Neural progenitor cell (in vitro differentiated cells): ENCODE measurements around the gene GGTA1. TPM values are rescaled to one million over a fixed set of nuclear protein-coding genes. Genes with fewer than 3 reads are reported as not detected.
A peak's percentile ranks its signal among the peaks of the same experiment; 100 is the strongest.

Experiments used
- DNase-seq: peaks from one replicate; pipeline ENCODE4 v3.0.0-alpha.2; 2016; ENCODE audit warnings: low spot score
- H2AFZ ChIP-seq: fragments of 200-600 bp; sonication (generic); replicated peaks from 2 replicates; pipeline ENCODE4 v1.6.1; 2016; ENCODE audit warnings: antibody characterized with exemption
- H3F3A ChIP-seq: fragments of 200-600 bp; sonication (generic); 2 replicates; pipeline ENCODE4 v1.6.1; 2016; ENCODE audit warnings: antibody characterized with exemption, low read depth
- H3K27ac ChIP-seq: fragments of 200-600 bp; sonication (generic); 2 replicates; pipeline ENCODE4 v1.5.1; 2016; ENCODE audit warnings: mild to moderate bottlenecking
- H3K27me3 ChIP-seq: fragments of 200-600 bp; sonication (generic); 2 replicates; pipeline ENCODE4 v1.6.1; 2016; ENCODE audit warnings: mild to moderate bottlenecking, moderate library complexity
- H3K36me3 ChIP-seq: fragments of 200-600 bp; sonication (generic); 2 replicates; pipeline ENCODE4 v1.5.1; 2016
- H3K4me1 ChIP-seq: fragments of 200-600 bp; sonication (generic); 2 replicates; pipeline ENCODE4 v1.6.1; 2016; ENCODE audit warnings: mixed run types
- H3K4me2 ChIP-seq: fragments of 200-600 bp; sonication (generic); 2 replicates; pipeline ENCODE4 v1.6.1; 2016
- H3K4me3 ChIP-seq: fragments of 200-600 bp; sonication (generic); 2 replicates; pipeline ENCODE4 v1.5.1; 2016
- H3K79me2 ChIP-seq: fragments of 200-600 bp; sonication (generic); 2 replicates; pipeline ENCODE4 v1.6.1; 2016; ENCODE audit warnings: low read depth
- H3K9ac ChIP-seq: fragments of 200-600 bp; sonication (generic); 2 replicates; pipeline ENCODE4 v1.6.1; 2016
- H3K9me3 ChIP-seq: fragments of 200-600 bp; sonication (generic); 2 replicates; pipeline ENCODE4 v1.5.1; 2016; ENCODE audit warnings: low read depth
- H4K20me1 ChIP-seq: fragments of 200-600 bp; sonication (generic); 2 replicates; pipeline ENCODE4 v1.6.1; 2016; ENCODE audit warnings: low read depth
- H3K27ac Mint-ChIP-seq: 3 replicates; pipeline ENCODE4 v1.8.0; 2021; ENCODE audit warnings: mixed read lengths
- H3K27me3 Mint-ChIP-seq: 2 replicates; pipeline ENCODE4 v1.8.0; 2022; ENCODE audit warnings: low read depth, mild to moderate bottlenecking, inconsistent platforms, moderate library complexity, mixed read lengths; ENCODE audit not compliant: insufficient read depth
- H3K36me3 Mint-ChIP-seq: 3 replicates; pipeline ENCODE4 v1.8.0; 2021; ENCODE audit warnings: mixed read lengths
- H3K4me1 Mint-ChIP-seq: 3 replicates; pipeline ENCODE4 v1.8.0; 2021; ENCODE audit warnings: mixed read lengths
- H3K4me3 Mint-ChIP-seq: 3 replicates; pipeline ENCODE4 v1.8.0; 2021; ENCODE audit warnings: mild to moderate bottlenecking, moderate library complexity, mixed read lengths
- H3K9me3 Mint-ChIP-seq: 3 replicates; pipeline ENCODE4 v1.8.0; 2020; ENCODE audit warnings: mixed read lengths
- EZH2 ChIP-seq: fragments of 200-600 bp; sonication (generic); IDR thresholded peaks from 2 replicates; pipeline ENCODE4 v1.6.1; 2017; ENCODE audit warnings: antibody characterized with exemption, mild to moderate bottlenecking, moderate library complexity
- EZH2phosphoT487 ChIP-seq: fragments of 200-600 bp; sonication (generic); IDR thresholded peaks from 2 replicates; pipeline ENCODE4 v1.6.1; 2017; ENCODE audit warnings: antibody characterized with exemption
- total RNA-seq: library from RNA; depleted of rRNA; stranded (reverse); fragments of >200 nt; gene quantifications from 2 replicates; pipeline ENCODE4 v1.2.3, GENCODE V29; 2015; ENCODE audit warnings: low replicate concordance
- TF ChIP-seq, protein P1 (sequence below): fragments of 200-600 bp; sonication (generic); IDR thresholded peaks from 2 replicates; pipeline ENCODE4 v1.5.1; 2017; ENCODE audit warnings: antibody characterized with exemption, mild to moderate bottlenecking

The GGTA1 gene
- total RNA-seq, 1 donor from 2014 or later: not detected

DNA sequence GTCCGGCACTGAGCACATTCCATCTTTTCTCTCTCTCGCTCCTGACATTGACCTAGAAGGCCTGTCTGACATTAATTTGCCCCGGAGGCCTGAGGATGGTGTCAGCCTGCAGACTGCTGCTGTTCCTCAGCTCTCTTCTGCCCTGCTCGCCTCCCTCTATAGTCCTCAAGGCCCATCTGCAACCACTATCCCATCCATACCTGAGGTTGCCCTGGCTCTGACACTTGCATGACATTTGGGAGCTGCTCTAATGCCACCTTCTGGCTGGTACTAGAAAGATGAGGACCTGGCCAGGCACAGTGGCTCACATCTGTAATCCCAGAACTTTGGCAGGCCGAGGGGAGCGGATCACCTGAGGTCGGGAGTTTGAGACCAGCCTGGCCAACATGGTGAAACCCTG, 38.6 kb upstream of the GGTA1 start:
- H3K27me3 ChIP-seq: no peaks in the 10 kb centered on the region
- no peaks in the 10 kb centered on the region for H3K79me2 ChIP-seq
- H3F3A ChIP-seq: no peaks in the 10 kb centered on the region
- no peaks in the 10 kb centered on the region for H3K9me3 ChIP-seq
- H2AFZ ChIP-seq: no peak overlapping the region
- no peak overlapping the region for H3K4me3 ChIP-seq
- Mint-ChIP-seq H3K36me3 (no peaks in the 10 kb centered on the region), H3K4me3 (no peak overlapping the region), H3K9me3 (no peaks in the 10 kb centered on the region), H3K4me1 (no peaks in the 10 kb centered on the region), H3K27me3 (peaks cover 13% of the 10 kb centered on the region), H3K27ac (peak overlapping the region; percentile 37)
- peak; percentile 31 for DNase-seq
- H3K4me2 ChIP-seq: no peak overlapping the region
- H4K20me1 ChIP-seq: no peaks in the 10 kb centered on the region
- H3K4me1 ChIP-seq: no peaks in the 10 kb centered on the region
- no peaks in the 10 kb centered on the region for H3K36me3 ChIP-seq
- H3K9ac ChIP-seq: no peak overlapping the region
- TF ChIP-seq EZH2 (no peak), EZH2phosphoT487 (no peak)
- TF ChIP-seq, protein P1, sequence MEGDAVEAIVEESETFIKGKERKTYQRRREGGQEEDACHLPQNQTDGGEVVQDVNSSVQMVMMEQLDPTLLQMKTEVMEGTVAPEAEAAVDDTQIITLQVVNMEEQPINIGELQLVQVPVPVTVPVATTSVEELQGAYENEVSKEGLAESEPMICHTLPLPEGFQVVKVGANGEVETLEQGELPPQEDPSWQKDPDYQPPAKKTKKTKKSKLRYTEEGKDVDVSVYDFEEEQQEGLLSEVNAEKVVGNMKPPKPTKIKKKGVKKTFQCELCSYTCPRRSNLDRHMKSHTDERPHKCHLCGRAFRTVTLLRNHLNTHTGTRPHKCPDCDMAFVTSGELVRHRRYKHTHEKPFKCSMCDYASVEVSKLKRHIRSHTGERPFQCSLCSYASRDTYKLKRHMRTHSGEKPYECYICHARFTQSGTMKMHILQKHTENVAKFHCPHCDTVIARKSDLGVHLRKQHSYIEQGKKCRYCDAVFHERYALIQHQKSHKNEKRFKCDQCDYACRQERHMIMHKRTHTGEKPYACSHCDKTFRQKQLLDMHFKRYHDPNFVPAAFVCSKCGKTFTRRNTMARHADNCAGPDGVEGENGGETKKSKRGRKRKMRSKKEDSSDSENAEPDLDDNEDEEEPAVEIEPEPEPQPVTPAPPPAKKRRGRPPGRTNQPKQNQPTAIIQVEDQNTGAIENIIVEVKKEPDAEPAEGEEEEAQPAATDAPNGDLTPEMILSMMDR: peak; percentile 26
- no peak overlapping the region for H3K27ac ChIP-seq

GRCh38 chr9:121537283-121537682, 37.6 kb upstream of the GGTA1 start:
- H3K4me3 ChIP-seq: no peak overlapping the region
- H3K27me3 ChIP-seq: no peaks in the 10 kb centered on the region
- H3K4me1 ChIP-seq: no peaks in the 10 kb centered on the region
- H3K36me3 ChIP-seq: no peaks in the 10 kb centered on the region
- TF ChIP-seq, protein P1: no peak
- TF ChIP-seq EZH2phosphoT487 (no peak), EZH2 (no peak)
- no peaks in the 10 kb centered on the region for H4K20me1 ChIP-seq
- H3K9me3 ChIP-seq: no peaks in the 10 kb centered on the region
- Mint-ChIP-seq H3K9me3 (no peaks in the 10 kb centered on the region), H3K4me1 (no peaks in the 10 kb centered on the region), H3K27me3 (peaks cover 13% of the 10 kb centered on the region), H3K27ac (no peak overlapping the region), H3K4me3 (no peak overlapping the region), H3K36me3 (no peaks in the 10 kb centered on the region)
- H2AFZ ChIP-seq: no peak overlapping the region
- no peaks in the 10 kb centered on the region for H3F3A ChIP-seq
- no peak overlapping the region for H3K27ac ChIP-seq
- no peak for DNase-seq
- H3K79me2 ChIP-seq: no peaks in the 10 kb centered on the region
- no peak overlapping the region for H3K9ac ChIP-seq
- H3K4me2 ChIP-seq: no peak overlapping the region

DNA sequence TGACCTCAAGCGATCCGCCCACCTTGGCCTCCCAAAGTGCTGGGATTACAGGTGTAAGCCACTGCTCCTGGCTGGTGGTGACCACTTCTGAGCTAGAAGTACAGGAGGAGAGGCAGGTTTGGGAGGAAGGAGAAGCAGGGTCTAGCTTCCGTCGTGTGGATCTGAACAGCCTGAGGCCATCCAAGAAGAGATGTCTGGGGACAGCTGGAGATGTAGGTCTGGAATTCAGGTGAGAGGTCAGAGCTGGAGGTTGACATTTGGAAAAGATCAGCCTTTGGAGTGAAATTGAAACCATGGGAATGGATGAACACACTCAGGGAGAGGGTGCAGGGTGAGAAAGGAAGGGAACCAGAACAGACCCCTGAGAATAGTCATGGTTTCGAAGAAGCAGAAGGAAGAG, 33.2 kb upstream of the GGTA1 start:
- Histone ChIP-seq H3K36me3 (no peaks in the 10 kb centered on the region), H2AFZ (no peak overlapping the region), H4K20me1 (no peaks in the 10 kb centered on the region), H3K4me3 (no peak overlapping the region), H3K27ac (no peak overlapping the region), H3F3A (no peaks in the 10 kb centered on the region), H3K79me2 (no peaks in the 10 kb centered on the region), H3K4me2 (no peak overlapping the region), H3K9ac (no peak overlapping the region), H3K4me1 (no peaks in the 10 kb centered on the region), H3K9me3 (no peaks in the 10 kb centered on the region), H3K27me3 (no peaks in the 10 kb centered on the region)
- Mint-ChIP-seq H3K27ac (no peak overlapping the region), H3K9me3 (no peaks in the 10 kb centered on the region), H3K4me3 (no peak overlapping the region), H3K4me1 (peaks cover 2% of the 10 kb centered on the region), H3K27me3 (peaks cover 5% of the 10 kb centered on the region), H3K36me3 (no peaks in the 10 kb centered on the region)
- TF ChIP-seq, protein P1: no peak
- no peak for TF ChIP-seq EZH2
- no peak for TF ChIP-seq EZH2phosphoT487
- DNase-seq: no peak
